Stimulated activated CD4-positive, alpha-beta T cell treated with anti-CD3 and anti-CD28 coated beads, Interleukin-2, amount 100 ng/mL, for 24 hours (primary cell): ENCODE data around the gene MOAP1.
"Not testable (repeated sequence)": the region's sequence is repeated elsewhere in the genome, so short reads cannot be mapped to it uniquely, and the experiment has no call there.

Source experiments
- DNase-seq, 2 donors: peaks; one replicate each; pipeline ENCODE4 v3.0.0-alpha.2; 2020

Gene MOAP1

GRCh38 chr14:93185349-93185720, 638 bp upstream of the MOAP1 start:
- DNase-seq, result no peak

GRCh38 chr14:93183596-93184317, 940 bp downstream of the MOAP1 start:
- DNase-seq, result no peak

GRCh38 chr14:93175492-93175891, 9.2 kb downstream of the MOAP1 start:
- no peak for DNase-seq

- DNase-seq, result not testable (repeated sequence)
These were observed 10.0 kb downstream of the MOAP1 start for GRCh38 chr14:93174731-93175130.

- no peak for DNase-seq
These were observed 10.7 kb downstream of the MOAP1 start for GRCh38 chr14:93173943-93174395.

- no peak for DNase-seq
These were observed 13.3 kb downstream of the MOAP1 start for GRCh38 chr14:93171376-93171775.

- not testable (repeated sequence) for DNase-seq
These were observed 14.6 kb downstream of the MOAP1 start for GRCh38 chr14:93170141-93170540.

GRCh38 chr14:93169619-93170018, 15.1 kb downstream of the MOAP1 start:
- DNase-seq, result not testable (repeated sequence)

GRCh38 chr14:93168610-93169009, 16.1 kb downstream of the MOAP1 start:
- not testable (repeated sequence) for DNase-seq

- not testable (repeated sequence) for DNase-seq
These were observed 19.1 kb downstream of the MOAP1 start for GRCh38 chr14:93165271-93166265.

- DNase-seq, result no peak
These were observed 21.1 kb downstream of the MOAP1 start for GRCh38 chr14:93163564-93163963.

- DNase-seq, result no peak
These were observed 23.2 kb downstream of the MOAP1 start for GRCh38 chr14:93161411-93161940.

GRCh38 chr14:93160353-93160801, 24.3 kb downstream of the MOAP1 start:
- DNase-seq, result no peak

GRCh38 chr14:93159625-93160352, 24.9 kb downstream of the MOAP1 start:
- DNase-seq, result not testable (repeated sequence)

- DNase-seq, result not testable (repeated sequence)
These were observed 26.3 kb downstream of the MOAP1 start for GRCh38 chr14:93158349-93158748.

GRCh38 chr14:93156693-93157369, 27.9 kb downstream of the MOAP1 start:
- no peak for DNase-seq

- DNase-seq, result no peak
These were observed 29.0 kb downstream of the MOAP1 start for GRCh38 chr14:93155667-93156066.

GRCh38 chr14:93153121-93153520, 31.6 kb downstream of the MOAP1 start:
- no peak for DNase-seq

GRCh38 chr14:93150227-93151208, 34.2 kb downstream of the MOAP1 start:
- DNase-seq, result no peak

GRCh38 chr14:93148979-93149378, 35.7 kb downstream of the MOAP1 start:
- no peak for DNase-seq

- DNase-seq, result no peak
These were observed 38.6 kb downstream of the MOAP1 start for GRCh38 chr14:93146119-93146518.
